ENCODE data around the gene DRAXIN.

DRAXIN gene

DNA sequence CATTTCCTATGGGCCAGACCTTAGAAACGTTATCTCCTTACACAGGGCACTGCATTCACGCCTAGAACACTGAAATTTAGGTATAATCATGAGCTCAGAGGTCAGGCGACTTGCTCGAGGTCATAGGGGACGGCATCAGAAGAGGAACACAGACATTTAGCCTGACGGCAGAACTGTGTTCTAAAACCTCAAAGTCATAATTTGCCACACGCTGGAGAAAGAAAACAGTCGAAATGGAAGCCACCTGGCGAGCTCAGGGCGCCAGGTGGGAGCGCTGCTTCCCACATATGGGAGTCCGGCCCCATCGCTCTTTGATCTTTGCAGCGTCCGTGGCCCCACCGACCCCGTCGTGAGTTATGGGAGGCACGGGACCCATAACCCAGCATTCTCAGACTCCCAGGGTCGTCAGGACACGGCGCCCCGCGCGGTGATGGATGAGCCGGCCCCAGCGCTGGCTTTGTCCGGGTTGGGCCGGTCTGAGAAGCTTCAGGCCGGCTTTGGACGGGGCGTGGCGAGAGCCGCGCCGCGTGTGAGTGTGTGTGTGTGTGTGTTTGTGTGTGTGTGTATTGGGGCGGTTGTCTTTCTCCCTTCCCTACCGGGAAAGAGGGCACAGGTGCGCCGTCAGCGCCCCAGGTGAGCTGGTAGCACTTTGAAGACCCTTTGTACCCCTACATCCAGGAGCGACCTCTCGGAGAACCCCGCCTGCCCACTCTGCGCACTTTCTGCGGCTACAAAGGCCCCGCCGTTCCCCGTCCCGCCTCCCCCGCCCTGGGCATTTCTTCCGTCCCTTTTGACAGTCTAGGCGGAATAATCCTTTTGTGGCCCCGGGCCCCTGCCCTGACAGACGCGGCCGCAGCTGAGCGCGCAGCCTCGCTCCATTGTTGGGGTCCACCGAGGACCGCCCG, 861 bp upstream of the DRAXIN start:
- DNase-seq, result no peak

DNA sequence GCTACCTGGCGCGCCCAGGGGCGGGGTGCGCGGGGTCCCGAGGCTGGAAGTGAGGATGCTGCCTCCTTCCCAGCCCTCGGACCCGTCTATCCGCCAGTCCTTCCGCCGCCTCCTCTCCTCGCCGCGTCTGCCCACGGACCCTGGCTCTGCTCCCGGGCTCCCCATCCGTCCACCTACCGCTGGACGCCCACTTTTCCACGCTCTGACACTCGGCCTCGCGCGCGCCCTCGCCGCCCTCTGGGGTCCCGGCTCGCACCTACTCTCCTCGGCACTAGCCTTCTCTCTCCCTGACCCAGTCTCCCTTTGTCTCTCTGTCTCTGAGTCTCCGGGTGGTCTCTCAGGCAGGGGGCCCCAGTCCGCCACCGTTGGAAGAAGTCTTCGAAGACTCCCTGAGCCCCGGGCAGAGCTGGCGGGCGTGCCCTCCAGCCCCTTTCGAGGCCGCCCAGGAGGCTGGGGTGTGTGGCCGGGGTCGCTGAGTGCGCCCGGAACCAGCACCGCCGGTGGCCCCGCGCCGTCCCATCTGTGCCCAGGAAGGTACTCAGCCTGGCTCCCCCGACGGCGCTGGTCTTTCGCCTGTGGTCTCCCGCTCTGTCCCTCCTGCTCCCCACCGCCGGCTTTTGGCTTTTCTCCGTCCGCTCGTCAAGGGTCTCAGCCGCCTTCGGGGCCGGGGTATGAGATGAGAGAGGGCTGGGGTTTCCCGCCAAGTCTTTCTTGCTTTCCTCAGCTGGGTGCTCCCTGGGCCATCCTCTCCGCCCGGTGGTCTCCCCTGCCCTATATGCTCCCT, 610 bp downstream of the DRAXIN start:
- DNase-seq, result no peak

DNA sequence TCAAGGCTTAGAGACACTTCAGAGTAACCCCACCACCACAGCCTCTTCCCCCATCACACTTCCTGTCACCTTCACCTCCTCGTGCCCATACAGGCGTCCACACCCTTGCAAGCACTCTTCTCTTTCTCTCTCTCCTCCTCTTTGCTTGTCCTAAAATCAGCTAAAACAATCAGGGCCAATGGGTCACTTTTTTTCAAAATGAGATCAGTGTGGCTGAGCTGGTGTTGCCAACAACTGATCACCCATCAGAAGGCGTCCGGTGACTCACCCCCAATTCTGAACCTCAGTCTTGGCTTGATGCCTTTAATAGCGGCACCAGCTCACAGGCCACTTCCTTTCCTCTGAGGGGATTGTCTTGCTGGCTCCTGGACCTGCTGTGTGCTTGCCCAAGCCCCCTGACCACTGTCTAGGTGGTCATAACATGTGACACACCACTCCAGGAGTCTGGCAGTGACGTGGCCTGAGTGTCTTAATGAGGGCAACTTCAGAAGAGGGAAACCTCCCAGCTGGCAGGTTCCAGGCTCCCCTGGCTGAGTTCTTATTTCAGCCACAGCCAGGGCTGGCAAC, 1.6 kb downstream of the DRAXIN start:
- peak; percentile 59 for DNase-seq

DNA sequence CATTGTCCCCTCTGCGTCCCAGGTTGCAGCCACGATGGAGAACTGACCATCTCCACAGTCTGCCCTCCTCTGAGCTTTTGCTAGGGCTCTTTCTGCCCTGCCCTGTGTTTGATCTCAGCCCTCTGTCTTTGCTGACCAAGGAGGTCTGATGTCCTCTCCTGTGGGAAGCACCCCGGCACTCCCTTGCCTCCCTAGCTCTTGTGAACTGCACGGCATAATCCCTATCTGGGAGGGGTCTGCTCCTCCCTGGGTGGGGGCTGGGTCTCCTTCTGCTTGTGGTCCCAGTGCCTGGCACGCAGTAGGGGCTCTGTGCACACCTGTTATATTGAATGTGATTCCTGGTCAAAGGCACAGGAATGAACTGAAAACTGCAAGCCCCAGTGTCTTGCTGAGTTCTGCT, 2.4 kb downstream of the DRAXIN start:
- no peak for DNase-seq

DNA sequence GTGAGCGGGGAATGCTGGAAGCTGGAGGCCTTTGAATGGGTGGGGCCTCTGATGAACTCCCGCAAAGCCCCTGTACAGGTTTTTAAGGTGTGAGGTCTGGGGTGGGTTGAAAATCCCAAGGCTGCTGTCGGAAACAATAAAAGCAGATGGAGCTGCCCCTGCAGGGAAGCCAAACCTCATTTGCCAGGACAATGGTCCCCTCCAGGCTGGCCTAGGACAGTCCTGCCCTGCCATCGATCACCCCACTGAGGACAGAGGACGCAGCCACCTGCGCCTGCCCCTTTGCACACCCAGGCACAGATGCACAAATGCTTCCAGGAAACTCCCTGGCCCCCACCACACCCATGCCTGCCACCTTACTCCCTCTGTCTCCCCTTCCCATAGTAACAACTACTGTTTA, 4.4 kb downstream of the DRAXIN start:
- DNase-seq, result no peak

DNA sequence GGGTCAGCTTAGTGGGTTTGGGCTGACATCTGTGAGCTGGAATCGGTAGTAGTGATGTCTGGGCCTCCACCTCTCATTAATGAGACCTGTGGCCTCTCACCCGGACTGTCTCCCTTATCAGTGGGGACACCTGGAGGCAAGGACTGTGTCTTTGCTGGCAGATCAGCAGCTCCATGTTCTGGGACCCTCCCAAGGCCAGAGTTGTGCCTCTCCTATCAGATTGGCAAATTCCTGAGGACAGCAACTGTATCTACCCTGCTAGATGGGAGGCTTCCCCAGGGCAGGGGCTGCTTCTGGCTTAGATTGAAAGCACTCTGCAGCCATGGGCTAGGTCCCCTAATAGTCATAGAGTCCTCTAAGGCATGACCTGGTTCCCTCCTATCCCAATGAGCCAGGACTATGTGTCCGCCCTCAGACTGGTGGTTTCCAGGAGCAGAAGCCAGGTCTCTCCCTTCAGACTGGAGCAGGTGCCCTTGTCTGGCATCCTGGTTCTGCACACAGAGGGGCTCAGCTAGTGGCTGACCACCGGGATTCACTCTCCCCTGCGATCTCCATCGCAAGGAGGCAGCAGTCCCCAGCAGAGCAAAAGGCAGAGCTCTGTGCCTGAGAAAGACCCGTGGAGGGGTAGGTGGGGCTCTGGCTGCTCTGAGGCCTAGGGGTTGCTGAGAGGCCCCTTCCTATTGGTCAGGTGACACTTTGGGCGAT, 5.8 kb downstream of the DRAXIN start:
- DNase-seq, result no peak

DNA sequence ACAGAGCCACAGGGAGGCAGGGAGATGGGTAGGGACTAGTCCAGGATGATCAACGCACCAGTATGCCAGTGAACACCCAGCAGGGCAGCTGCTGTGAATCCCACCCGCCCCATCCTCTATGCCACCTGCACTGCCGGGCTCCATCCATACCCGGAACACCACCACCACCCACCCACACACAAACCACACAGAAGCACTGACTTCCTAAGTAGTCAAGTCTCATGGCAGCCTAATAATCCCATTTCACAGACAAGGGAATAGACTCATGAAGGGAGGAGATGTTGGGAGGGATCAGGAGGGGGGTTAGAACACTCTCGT, 6.3 kb downstream of the DRAXIN start:
- DNase-seq, result no peak

DNA sequence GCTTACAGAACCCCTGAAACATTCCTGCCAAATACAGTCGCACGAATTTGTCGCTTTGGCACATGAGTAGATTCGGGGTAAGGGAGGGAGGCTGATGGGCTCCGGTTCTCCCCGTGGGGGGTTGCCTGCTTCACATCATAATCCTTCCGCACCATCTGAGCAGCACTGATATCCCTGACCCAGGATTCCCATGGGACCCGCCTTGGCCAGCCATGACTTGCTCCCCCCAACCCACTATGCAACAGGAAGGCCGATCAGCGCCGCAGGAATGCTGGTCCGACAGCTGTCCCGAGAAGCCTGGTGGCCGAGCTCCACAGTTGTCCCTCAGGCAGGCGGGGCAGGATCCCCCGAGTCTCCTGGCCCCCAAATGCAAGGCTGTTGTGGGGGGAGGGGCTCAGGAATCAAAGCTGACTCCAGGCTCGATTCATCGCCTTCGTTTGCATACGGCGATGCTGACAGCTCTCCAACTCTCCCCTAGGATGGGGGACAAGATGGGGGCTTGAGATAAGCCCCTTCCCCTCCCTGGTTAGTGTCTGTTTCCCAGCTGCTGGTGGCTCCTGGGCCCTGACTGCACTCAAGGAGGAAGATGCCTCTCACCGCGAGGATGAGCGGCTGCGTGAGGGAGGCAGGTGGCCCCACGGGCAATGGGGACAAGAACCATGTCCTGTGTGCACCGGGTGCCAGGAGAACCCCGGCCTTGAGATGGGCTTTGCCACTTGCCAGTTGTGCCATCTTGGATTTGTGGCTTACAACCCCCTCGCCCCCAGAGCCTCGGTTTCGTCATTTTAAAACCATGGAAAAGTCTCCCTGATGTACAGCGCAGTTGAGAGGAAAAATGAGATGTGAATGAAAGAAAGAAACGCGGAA, 9.3 kb downstream of the DRAXIN start:
- no peak for DNase-seq

DNA sequence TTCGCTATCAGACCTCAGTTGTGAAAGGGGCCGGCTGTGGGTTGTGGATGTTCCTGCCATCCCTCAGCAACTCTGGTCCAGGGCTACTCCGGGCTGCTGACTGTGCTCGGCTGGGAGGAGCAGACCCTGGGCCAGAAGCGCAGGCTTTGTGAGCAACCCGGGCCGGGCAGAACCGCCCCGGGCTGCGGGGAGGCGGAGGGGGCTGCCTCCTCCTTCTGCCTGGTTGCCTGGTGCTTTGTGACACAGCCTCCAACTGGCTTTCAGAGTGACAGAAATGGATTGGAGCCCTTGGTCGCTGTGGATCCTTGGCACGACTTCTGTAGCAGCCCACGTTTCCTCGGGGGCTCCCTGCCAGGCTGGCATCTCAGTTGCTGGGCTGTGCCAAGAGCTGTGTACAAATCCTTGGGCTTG, 10.0 kb downstream of the DRAXIN start:
- DNase-seq, result no peak

DNA sequence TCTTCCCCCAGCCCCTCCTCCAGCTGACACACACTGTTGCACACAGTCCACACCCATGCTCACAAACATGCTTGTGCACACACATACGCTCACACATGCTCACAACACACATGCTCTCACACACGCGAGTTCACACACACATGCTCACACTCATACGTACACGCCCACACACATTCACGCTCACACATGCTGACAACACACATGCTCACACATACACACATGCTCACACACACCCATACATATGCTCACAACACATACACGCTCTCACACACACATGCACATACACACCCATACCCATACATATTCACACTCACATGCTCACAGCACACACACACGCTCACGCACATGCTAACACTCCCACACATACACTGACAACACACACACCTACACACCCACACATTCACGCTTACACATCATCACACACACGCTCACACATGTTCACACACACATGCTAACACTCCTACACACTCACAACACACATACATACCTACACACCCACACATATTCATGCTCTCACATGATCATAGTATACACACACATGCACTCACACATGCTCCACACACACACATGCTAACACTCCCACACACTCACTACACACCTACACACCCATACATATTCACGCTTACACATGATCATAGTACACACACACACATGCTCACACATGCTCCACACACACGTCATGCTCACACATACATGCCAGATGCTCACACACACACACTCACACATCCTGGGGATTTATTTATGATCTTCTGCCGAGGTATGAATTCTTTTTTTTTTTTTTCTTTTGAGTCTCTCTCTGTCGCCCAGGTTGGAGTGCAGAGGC, 10.7 kb downstream of the DRAXIN start:
- no peak for DNase-seq

DNA sequence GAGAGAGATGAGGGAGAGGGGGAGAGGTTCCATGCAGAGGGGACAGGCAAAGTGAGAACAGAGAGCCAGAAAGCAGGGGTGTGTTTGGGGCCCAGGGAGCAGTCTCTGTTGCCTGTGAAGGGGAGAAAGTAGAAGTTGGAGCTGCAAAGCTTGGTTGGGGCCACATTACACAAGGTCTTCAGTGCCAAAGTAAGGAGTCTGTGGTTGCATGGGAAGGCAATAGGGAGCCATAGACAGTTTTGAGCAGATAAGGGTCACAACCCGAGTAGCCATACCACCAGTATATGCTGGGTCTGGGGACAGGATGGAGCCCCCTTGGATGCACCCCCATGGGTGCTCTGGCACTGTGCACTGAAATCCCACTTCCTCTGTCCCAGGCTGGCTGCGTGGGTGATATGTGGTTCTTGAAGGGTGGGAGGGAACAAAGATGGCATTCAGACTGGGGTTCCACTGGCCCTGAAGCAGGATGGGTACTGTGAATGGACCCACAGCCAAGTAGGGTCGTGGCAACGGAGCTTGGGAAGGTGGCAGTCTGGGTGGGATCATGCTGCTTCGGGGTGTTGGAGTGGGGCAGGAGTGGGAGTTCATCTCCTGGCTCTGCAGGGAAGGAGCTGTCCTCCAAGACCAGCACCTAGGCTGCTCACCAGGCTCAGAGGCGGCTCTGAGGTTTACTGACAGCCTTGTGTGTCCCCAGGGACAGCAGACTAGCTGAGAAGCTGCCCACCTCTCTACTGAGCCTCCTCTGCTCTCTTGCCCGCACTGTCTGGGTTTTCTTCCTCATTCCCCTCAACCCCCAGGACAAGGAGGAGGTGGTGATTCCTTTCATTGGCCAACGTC, 12.1 kb downstream of the DRAXIN start:
- DNase-seq, result no peak

DNA sequence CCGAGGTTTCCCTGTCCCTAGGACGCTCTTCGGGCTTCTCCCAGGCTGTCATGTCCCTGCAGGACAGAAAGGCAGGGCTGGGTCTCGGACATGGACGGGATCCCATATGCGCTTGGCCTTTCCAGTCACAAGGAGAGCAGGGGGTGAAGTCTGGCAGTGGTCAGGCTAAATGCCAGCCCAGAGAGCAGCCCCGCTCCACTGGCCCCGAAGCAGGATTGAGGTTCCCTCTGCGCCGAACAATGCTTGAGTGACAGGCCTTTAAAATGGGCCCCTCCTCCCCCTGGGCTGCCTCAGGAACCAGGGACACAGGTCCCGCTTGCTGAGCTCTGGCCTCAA, 12.7 kb downstream of the DRAXIN start:
- DNase-seq, result no peak

DNA sequence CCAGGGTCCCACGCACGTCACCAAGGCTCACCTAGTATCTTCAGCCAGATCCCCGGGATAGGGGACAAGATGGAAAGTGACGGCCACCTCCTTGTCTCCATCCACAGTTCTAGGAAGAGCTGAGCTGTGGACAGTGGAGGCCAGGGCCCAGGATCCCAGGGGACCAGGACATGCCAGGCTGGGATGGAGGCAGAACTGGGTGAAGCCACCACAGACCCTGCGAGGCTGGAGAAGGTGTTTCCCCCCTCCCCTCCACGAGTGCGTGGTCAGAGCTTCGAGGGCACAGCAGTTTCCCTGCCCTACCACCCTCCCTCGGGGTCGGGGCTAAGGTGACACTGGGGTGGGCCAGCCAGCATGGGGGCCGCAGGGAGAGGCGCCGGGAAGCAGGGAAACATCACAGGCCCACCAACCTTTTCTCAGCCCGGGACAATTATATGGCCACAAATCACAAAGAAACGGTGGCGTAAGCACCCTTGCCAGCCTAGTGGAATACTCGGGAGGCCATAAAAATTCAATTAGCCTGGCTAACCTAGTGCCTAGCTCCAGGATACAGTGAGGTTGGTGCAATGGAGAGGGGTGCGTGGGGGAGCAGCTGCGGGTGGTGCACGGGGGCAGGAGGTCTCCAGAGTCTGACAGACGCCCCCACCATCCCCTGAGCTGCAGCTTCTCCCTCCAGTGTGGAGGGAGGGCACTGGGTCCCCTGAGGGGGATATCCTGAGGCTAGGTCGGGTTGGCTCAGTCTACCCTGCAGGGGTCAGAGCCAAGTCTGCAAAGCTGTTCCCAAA, 13.4 kb downstream of the DRAXIN start:
- DNase-seq, result no peak

DNA sequence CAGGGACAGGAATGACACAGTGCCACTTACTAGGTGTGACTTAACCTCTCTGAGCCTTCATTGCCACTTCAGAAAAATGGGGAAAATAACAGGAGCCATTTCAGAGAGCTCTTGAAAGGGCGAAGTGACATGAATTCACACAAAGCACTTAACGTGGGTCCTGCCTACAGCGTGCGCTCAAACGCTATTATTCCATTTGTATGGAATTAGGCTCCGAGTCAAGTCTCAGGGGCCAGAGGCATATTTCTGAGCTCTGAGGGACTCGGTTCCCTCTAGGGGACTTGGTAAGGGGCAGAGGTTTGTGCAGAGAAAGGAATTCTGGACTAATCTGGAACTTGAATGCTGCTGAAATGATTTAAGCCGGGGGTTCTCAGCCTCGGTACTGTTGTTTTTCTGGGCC, 14.1 kb downstream of the DRAXIN start:
- DNase-seq, result no peak

DNA sequence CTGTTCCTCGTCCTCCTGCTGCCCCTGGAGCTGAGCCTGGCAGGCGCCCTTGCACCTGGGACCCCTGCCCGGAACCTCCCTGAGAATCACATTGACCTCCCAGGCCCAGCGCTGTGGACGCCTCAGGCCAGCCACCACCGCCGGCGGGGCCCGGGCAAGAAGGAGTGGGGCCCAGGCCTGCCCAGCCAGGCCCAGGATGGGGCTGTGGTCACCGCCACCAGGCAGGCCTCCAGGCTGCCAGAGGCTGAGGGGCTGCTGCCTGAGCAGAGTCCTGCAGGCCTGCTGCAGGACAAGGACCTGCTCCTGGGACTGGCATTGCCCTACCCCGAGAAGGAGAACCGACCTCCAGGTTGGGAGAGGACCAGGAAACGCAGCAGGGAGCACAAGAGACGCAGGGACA, 14.8 kb downstream of the DRAXIN start:
- no peak for DNase-seq

DNA sequence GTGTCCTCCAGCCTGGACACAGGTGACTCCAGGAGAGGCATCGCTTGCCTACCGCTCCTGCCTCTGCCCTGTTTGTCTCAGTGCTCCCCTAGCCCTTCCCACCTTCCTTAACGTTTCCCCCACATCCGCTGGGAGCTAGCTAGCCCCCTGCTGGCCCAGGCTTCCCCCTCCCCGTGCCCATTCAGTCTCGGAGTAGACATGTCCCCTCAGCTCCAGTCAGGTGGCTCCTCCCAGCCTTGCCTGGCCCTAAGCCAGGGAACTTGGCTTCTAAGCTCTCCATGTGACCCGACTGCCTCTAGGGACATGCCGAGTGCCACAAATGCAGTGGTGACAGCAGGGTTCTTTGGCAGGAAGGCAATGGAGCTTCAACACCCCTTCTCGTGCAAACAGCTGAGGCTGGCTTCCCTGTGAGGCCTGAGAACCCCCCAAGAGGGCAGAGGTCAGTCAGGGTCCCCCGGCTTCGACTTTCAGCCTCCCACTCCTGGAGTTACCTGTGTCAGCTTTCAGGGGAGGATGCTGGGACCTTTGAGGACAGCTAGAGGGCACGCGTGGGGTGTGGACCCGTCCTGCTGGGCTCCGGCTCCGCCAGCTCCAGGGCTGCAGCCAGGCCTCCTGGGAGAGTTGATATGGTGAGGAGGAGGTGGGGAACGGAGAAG, 16.2 kb downstream of the DRAXIN start:
- no peak for DNase-seq

DNA sequence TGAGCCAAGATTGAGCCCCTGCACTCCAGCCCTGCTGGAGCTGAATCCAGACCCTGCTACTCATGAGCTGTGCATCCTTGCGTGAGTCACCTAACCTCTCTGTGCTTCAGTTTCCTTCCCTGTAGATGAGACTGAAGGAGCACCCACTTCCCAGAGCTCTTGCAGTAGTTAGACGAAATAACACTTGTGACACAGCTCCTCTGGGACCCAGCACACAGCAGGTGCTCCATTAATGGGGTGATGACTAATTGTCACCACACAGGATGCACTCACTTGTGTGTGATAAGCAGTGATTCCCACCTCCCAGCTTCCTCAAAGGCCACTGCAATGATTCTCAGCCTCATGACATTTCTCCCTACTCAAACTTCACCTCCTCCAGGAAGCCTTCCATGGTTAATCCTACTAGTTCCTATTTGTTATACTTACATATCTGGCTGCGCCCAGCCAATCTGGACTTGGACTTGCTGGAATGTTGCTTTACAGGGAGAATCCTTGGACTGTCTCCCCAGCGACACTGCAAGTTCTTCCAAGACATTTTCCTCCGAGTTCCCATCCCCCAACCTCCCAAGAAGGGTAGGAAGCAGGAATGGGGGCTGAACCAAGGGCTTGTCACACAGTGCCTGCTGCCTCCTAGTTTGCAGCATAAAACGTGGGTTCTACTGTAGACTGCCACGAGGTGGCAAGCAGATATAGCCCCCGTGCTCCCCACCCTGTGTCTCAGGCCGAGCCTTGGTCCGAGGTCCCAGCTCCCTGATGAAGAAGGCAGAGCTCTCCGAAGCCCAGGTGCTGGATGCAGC, 17.2 kb downstream of the DRAXIN start:
- DNase-seq, result no peak

DNA sequence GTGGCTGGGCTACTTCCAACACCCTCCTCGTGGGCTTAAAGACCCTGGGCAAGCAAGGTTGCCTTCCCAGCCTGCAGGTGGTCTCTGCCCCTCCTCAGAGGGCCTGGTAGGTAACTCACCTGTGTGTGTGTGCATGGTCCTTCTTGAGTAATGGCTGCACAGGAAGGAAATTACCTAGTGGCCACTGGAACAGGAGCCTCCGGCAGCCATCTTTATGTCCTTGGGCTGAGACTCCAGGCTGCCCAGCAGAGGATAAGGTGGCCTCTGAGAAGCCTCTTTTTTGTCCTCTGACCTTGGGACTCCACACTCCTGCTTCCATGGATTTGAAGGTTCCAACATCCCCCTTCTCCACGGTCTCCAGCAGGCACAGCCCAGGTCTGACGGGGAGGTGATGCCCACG, 20.0 kb downstream of the DRAXIN start:
- DNase-seq, result no peak

Measured in activated CD4-positive, alpha-beta T cell treated with anti-CD3 and anti-CD28 coated beads for 48 hours (primary cell).